ENCODE measurements around the gene ZBTB32. TPM values are rescaled to one million over a fixed set of nuclear protein-coding genes. Genes with fewer than 3 reads are reported as not detected.

ZBTB32 gene
- total RNA-seq, 1 experiment from 2014 or later = not detected

Other genes with a start within 250 kb of the ZBTB32 start
- gene KRTDAP, start 214.1 kb upstream of the ZBTB32 start, total RNA-seq (2021; ENCODE audit: unreplicated experiment) = 0.74 TPM
- gene DMKN, start 190.9 kb upstream of the ZBTB32 start, total RNA-seq (2021; ENCODE audit: unreplicated experiment) = 246 TPM
- gene SBSN, start 176.2 kb upstream of the ZBTB32 start, total RNA-seq (2021; ENCODE audit: unreplicated experiment) = 0.66 TPM
- gene GAPDHS, start 171.1 kb upstream of the ZBTB32 start, total RNA-seq (2021; ENCODE audit: unreplicated experiment) = not detected
- gene TMEM147, start 158.9 kb upstream of the ZBTB32 start, total RNA-seq (2021; ENCODE audit: unreplicated experiment) = 128 TPM
- 0.27 TPM for gene ATP4A, start 140.9 kb upstream of the ZBTB32 start, total RNA-seq (2021; ENCODE audit: unreplicated experiment)
- gene PMIS2, start 118.4 kb upstream of the ZBTB32 start, total RNA-seq (2021; ENCODE audit: unreplicated experiment) = not detected
- gene HAUS5, start 91.8 kb upstream of the ZBTB32 start, total RNA-seq (2021; ENCODE audit: unreplicated experiment) = 31.7 TPM
- gene RBM42, start 75.5 kb upstream of the ZBTB32 start, total RNA-seq (2021; ENCODE audit: unreplicated experiment) = 87.2 TPM
- gene ETV2, start 62.8 kb upstream of the ZBTB32 start, total RNA-seq (2021; ENCODE audit: unreplicated experiment) = 1.5 TPM
- 496 TPM for gene COX6B1, start 56.2 kb upstream of the ZBTB32 start, total RNA-seq (2021; ENCODE audit: unreplicated experiment)
- 0.69 TPM for gene UPK1A, start 38.0 kb upstream of the ZBTB32 start, total RNA-seq (2021; ENCODE audit: unreplicated experiment)
- gene KMT2B, start 13.4 kb downstream of the ZBTB32 start, total RNA-seq (2021; ENCODE audit: unreplicated experiment) = 29.9 TPM
- 8.3 TPM for gene IGFLR1, start 37.9 kb downstream of the ZBTB32 start, total RNA-seq (2021; ENCODE audit: unreplicated experiment)
- gene U2AF1L4, start 40.9 kb downstream of the ZBTB32 start, total RNA-seq (2021; ENCODE audit: unreplicated experiment) = 15.6 TPM
- 55.3 TPM for gene PSENEN, start 41.1 kb downstream of the ZBTB32 start, total RNA-seq (2021; ENCODE audit: unreplicated experiment)
- 10.1 TPM for gene LIN37, start 44.0 kb downstream of the ZBTB32 start, total RNA-seq (2021; ENCODE audit: unreplicated experiment)
- 0.93 TPM for gene HSPB6, start 52.5 kb downstream of the ZBTB32 start, total RNA-seq (2021; ENCODE audit: unreplicated experiment)
- gene PROSER3, start 53.6 kb downstream of the ZBTB32 start, total RNA-seq (2021; ENCODE audit: unreplicated experiment) = 42.5 TPM
- 30.2 TPM for gene ARHGAP33, start 71.0 kb downstream of the ZBTB32 start, total RNA-seq (2021; ENCODE audit: unreplicated experiment)
- 0.44 TPM for gene PRODH2, start 108.3 kb downstream of the ZBTB32 start, total RNA-seq (2021; ENCODE audit: unreplicated experiment)
- gene NPHS1, start 147.9 kb downstream of the ZBTB32 start, total RNA-seq (2021; ENCODE audit: unreplicated experiment) = 0.57 TPM
- gene KIRREL2, start 152.4 kb downstream of the ZBTB32 start, total RNA-seq (2021; ENCODE audit: unreplicated experiment) = 1.3 TPM
- gene APLP1, start 164.0 kb downstream of the ZBTB32 start, total RNA-seq (2021; ENCODE audit: unreplicated experiment) = 41.2 TPM
- gene NFKBID, start 196.0 kb downstream of the ZBTB32 start, total RNA-seq (2021; ENCODE audit: unreplicated experiment) = 13.7 TPM
- gene HCST, start 198.0 kb downstream of the ZBTB32 start, total RNA-seq (2021; ENCODE audit: unreplicated experiment) = 1.2 TPM
- 0.49 TPM for gene TYROBP, start 203.7 kb downstream of the ZBTB32 start, total RNA-seq (2021; ENCODE audit: unreplicated experiment)
- 18.8 TPM for gene LRFN3, start 231.8 kb downstream of the ZBTB32 start, total RNA-seq (2021; ENCODE audit: unreplicated experiment)

All from HCT116 (cell line).